ENCODE measurements around the gene LPCAT2. TPM values are rescaled to one million over a fixed set of nuclear protein-coding genes. Genes with fewer than 3 reads are reported as not detected.

Gene LPCAT2
- total and polyA plus RNA-seq, 2 of the 13 experiments (the other 11 are each of a cell fraction or from before 2014, with no cell fraction given): 9.9 to 17.6 TPM

GRCh38 chr16:55569025-55569424 lies 60.2 kb downstream of the LPCAT2 start:
- H3K9me3 ChIP-seq (ENCODE audit: low read length): no peaks in the 10 kb centered on the region

More at GRCh38 chr16:55569025-55569424, 60.2 kb downstream of the LPCAT2 start:
- no peak overlapping the region for H3K27ac ChIP-seq (ENCODE audit: extremely low read length, insufficient read depth, low read length)
- no peak overlapping the region for H2AFZ ChIP-seq (ENCODE audit: low read length)
- WGBS (ENCODE audit: low lambda C conversion rate): 53% methylated on average over 1 of the region's 1 CpG
- in situ Hi-C loops (cut with HindIII; ENCODE audit: extremely low pct_ligation_motif_present, low pct_unique_long_range_greater_than_20kb): no loop called here
- H3K4me3 ChIP-seq (replicated peaks in 1 of 3; ENCODE audit: insufficient read depth in 1 of 3, low read depth in 2 of 3, low read length in 3 of 3): no peak overlapping the region
- no peak overlapping the region for H3K4me2 ChIP-seq (ENCODE audit: low read depth, low read length)
- TF ChIP-seq ZSCAN20 (CRISPR knock-in tag; IDR thresholded peaks at IDR 0.05; ENCODE audit: borderline replicate concordance) (no peak), ZNF468 (CRISPR knock-in tag; IDR thresholded peaks at IDR 0.05) (no peak), ZMYM2 (CRISPR knock-in tag; IDR thresholded peaks at IDR 0.05) (no peak), PHF20 (CRISPR knock-in tag; IDR thresholded peaks at IDR 0.05) (no peak), ATF6 (CRISPR knock-in tag; conservative IDR thresholded peaks at IDR 0.05) (no peak), ATRX (CRISPR knock-in tag; IDR thresholded peaks at IDR 0.05; ENCODE audit: borderline replicate concordance) (no peak), ZNF747 (CRISPR knock-in tag; IDR thresholded peaks at IDR 0.05; ENCODE audit: borderline replicate concordance) (no peak), ZNF407 (CRISPR knock-in tag; IDR thresholded peaks at IDR 0.05; ENCODE audit: not compliant biosample characterization) (no peak), MATR3 (CRISPR knock-in tag; IDR thresholded peaks at IDR 0.05) (no peak), POLR2A (IDR thresholded peaks at IDR 0.05; ENCODE audit: insufficient read depth in 1 of 2, low read depth in 2 of 2, low read length in 2 of 2) (no peak), ATM (IDR thresholded peaks at IDR 0.05; ENCODE audit: borderline replicate concordance) (no peak)
- FAIRE-seq (no peak), DNase-seq (ENCODE audit: low spot score) (no peak), ATAC-seq (no peak)
- intact Hi-C loops (cut with micrococcal nuclease; ENCODE audit: unreplicated experiment): no loop called here
- BruUV-seq (replicated peaks): no TSS peak
- peaks cover 0 to 1% of the 10 kb centered on the region in 2 experiments; a peak in 1 of 5 replicates for H3K36me3 ChIP-seq (replicated peaks in 1 of 2; ENCODE audit: control insufficient read depth in 1 of 2, insufficient read depth in 2 of 2, low read length in 2 of 2)
- no peaks in the 10 kb centered on the region for H3K27me3 ChIP-seq (ENCODE audit: control insufficient read depth in 1 of 2, insufficient read depth in 2 of 2, low read length in 2 of 2)
- no peak overlapping the region for H3K9ac ChIP-seq (ENCODE audit: insufficient read depth, low read depth, low read length)
- H3K79me2 ChIP-seq (ENCODE audit: insufficient read depth, low read length): no peaks in the 10 kb centered on the region
- ChIA-PET POLR2A (no interaction called here), CTCF (ENCODE audit: low intra/inter-chr PET ratio, low total read pairs) (no interaction called here)
- peaks cover 21% of the 10 kb centered on the region for H3K4me1 ChIP-seq (ENCODE audit: insufficient read depth, low read length)
- no peaks in the 10 kb centered on the region for H4K20me1 ChIP-seq (ENCODE audit: insufficient read depth, low read length)

Measured in HepG2 (cell line).